GM12878 (cell line): ENCODE results near the gene TMEM106A. TPM values are rescaled to one million over a fixed set of nuclear protein-coding genes. Genes with fewer than 3 reads are reported as not detected.
"Not testable (repeated sequence)": the region's sequence is repeated elsewhere in the genome, so short reads cannot be mapped to it uniquely, and the experiment has no call there.

ENCODE experiments used
- ATAC-seq: fragments of 200-7000 bp; cut with Tn5 transposase; 3 replicates; pipeline ENCODE4 v1.9.1; 2020; ENCODE audit warnings: mild to moderate bottlenecking, moderate library complexity
- BruUV-seq: library from RNA; stranded (reverse); fragments of 400-500 nt; replicated peaks from 2 replicates; lab custom pipeline; 2021; lab: Mats Ljungman, UMichigan
- CTCF ChIA-PET: fragments of 300-600 bp; sonication (Branson Sonifier 250); formaldehyde crosslinking; extraction: SDS; loops from one replicate; lab custom pipeline; 2021; ENCODE audit warnings: inconsistent platforms; lab: Yijun Ruan, JAX
- POLR2A ChIA-PET: fragments of 350-600 bp; formaldehyde crosslinking; extraction: SDS; loops from one replicate; lab custom pipeline; 2021; ENCODE audit warnings: inconsistent platforms; lab: Charles Lee
- RAD21 ChIA-PET: fragments of 300-600 bp; sonication (Branson Sonifier 250); formaldehyde crosslinking; loops from one replicate; lab custom pipeline; 2023; ENCODE audit warnings: antibody characterized with exemption; ENCODE audit not compliant: unreplicated experiment; lab: Charles Lee
- SMC1A ChIA-PET: fragments of 300-600 bp; sonication (Branson Sonifier 250); formaldehyde crosslinking; loops from one replicate; lab custom pipeline; 2023; ENCODE audit not compliant: unreplicated experiment, uncharacterized antibody; lab: Charles Lee
- DNase-seq: peaks from one replicate; pipeline ENCODE4 v3.0.0-alpha.2; 2011; ENCODE audit warnings: low read depth, low spot score
- FAIRE-seq: peaks from 3 replicates; lab custom pipeline; 2011; peaks lifted over from hg19 to GRCh38; lab: Jason Lieb, UNC
- H2AFZ ChIP-seq: 2 replicates; pipeline ENCODE4 v1.6.0; 2011; ENCODE audit warnings: low read depth, low read length, control low read depth; ENCODE audit not compliant: control insufficient read depth
- H3K27ac ChIP-seq: 2 replicates; pipeline ENCODE4 v1.5.1; 2011; ENCODE audit warnings: control low read depth; ENCODE audit not compliant: control insufficient read depth, insufficient read depth
- H3K27me3 ChIP-seq, 2 experiments: replicated peaks in 1 of 2; 2 replicates each; pipeline versions ENCODE4 v1.6.0 to v1.6.1; 2011; ENCODE audit warnings: low read length in 1 of 2; ENCODE audit not compliant: control insufficient read depth in 2 of 2, insufficient read depth in 2 of 2
- H3K36me3 ChIP-seq, 2 experiments: 2 replicates each; pipeline ENCODE4 v1.5.1; 2011; ENCODE audit warnings: low read length in 1 of 2; ENCODE audit not compliant: control insufficient read depth in 2 of 2, insufficient read depth in 2 of 2
- H3K4me1 ChIP-seq: 2 replicates; pipeline ENCODE4 v1.6.1; 2011; ENCODE audit warnings: mild to moderate bottlenecking, low read length, moderate library complexity, mixed read lengths; ENCODE audit not compliant: control insufficient read depth, insufficient read depth
- H3K4me2 ChIP-seq: 2 replicates; pipeline ENCODE4 v1.6.0; 2011; ENCODE audit warnings: control low read depth; ENCODE audit not compliant: control insufficient read depth, insufficient read depth
- H3K4me3 ChIP-seq: fragments of 200-600 bp; sonication (generic); 2 replicates; pipeline ENCODE4 v1.5.1; 2016
- H3K79me2 ChIP-seq: 2 replicates; pipeline ENCODE4 v1.6.0; 2011; ENCODE audit warnings: low read length; ENCODE audit not compliant: control insufficient read depth, insufficient read depth
- H3K9ac ChIP-seq: 2 replicates; pipeline ENCODE4 v1.8.0; 2011; ENCODE audit warnings: low read length, control low read depth, mixed read lengths; ENCODE audit not compliant: control insufficient read depth, insufficient read depth
- H3K9me3 ChIP-seq: replicated peaks from 3 replicates; pipeline ENCODE4 v1.5.1; 2011; ENCODE audit warnings: mild to moderate bottlenecking, low read length; ENCODE audit not compliant: control insufficient read depth, insufficient read depth
- H4K20me1 ChIP-seq: 2 replicates; pipeline ENCODE4 v1.6.0; 2011; ENCODE audit not compliant: control insufficient read depth, insufficient read depth
- BCL11A ChIP-seq: IDR thresholded peaks from 2 replicates; pipeline ENCODE4 v1.6.1; 2011; ENCODE audit warnings: low read depth, low read length
- EGR1 ChIP-seq, 2 experiments: IDR thresholded peaks; 1 replicate in 1 of 2; 2 replicates in 1 of 2; pipeline ENCODE4 v1.6.1; 2011 to 2012; ENCODE audit warnings: low read depth in 2 of 2, low read length in 2 of 2, borderline replicate concordance in 1 of 2, mild to moderate bottlenecking in 1 of 2, moderate library complexity in 1 of 2
- JUNB ChIP-seq: IDR thresholded peaks from 2 replicates; pipeline ENCODE4 v1.6.1; 2016; ENCODE audit warnings: antibody characterized with exemption, mild to moderate bottlenecking
- KAT2A ChIP-seq: conservative IDR thresholded peaks from 2 replicates; pipeline ENCODE4 v1.6.1; 2011; ENCODE audit warnings: low read depth, low read length; ENCODE audit not compliant: control insufficient read depth
- NFYA ChIP-seq: IDR thresholded peaks from 2 replicates; pipeline ENCODE4 v1.6.1; 2011; ENCODE audit warnings: low read depth, mild to moderate bottlenecking, low read length, improper control_type of control experiment, borderline replicate concordance
- RBBP5 ChIP-seq: fragments of 200-600 bp; sonication (generic); conservative IDR thresholded peaks from 2 replicates; pipeline ENCODE4 v1.6.1; 2016
- SIN3A ChIP-seq: IDR thresholded peaks from 2 replicates; pipeline ENCODE4 v1.6.1; 2012; ENCODE audit warnings: low read depth, low read length, improper control_type of control experiment
- SMAD5 ChIP-seq: IDR thresholded peaks from 2 replicates; pipeline ENCODE4 v1.6.1; 2016; ENCODE audit warnings: antibody characterized with exemption, low read depth
- SRF ChIP-seq, 2 experiments: IDR thresholded peaks; 2 replicates each; pipeline ENCODE4 v1.6.1; 2011; ENCODE audit warnings: low read depth in 2 of 2, low read length in 2 of 2, mild to moderate bottlenecking in 1 of 2, moderate library complexity in 1 of 2
- YY1 ChIP-seq: IDR thresholded peaks from 2 replicates; pipeline ENCODE4 v1.6.1; 2011; ENCODE audit warnings: low read depth, mild to moderate bottlenecking, low read length
- ZNF207 ChIP-seq: fragments of 450-650 bp; IDR thresholded peaks from 2 replicates; pipeline ENCODE4 v1.6.1; 2014; ENCODE audit warnings: antibody characterized with exemption, mild to moderate bottlenecking, borderline replicate concordance
- WGBS: methylation state at CpG from one replicate; pipeline ENCODE4 v1.1.6; 2016; ENCODE audit warnings: low lambda C conversion rate; ENCODE audit not compliant: insufficient replicate concordance, insufficient coverage; ENCODE audit errors: missing lambda C conversion rate; 5-methylcytosine and 5-hydroxymethylcytosine counted together
- in situ Hi-C: fragments of 300-500 bp; cut with MboI; formaldehyde crosslinking; loops from 9 replicates; pipeline ENCODE4 v1.14.3; 2018; ENCODE audit warnings: mixed read lengths
- intact Hi-C: fragments of 100-400 bp; cut with micrococcal nuclease; formaldehyde crosslinking; loops from one replicate; pipeline ENCODE4 v1.14.2; 2022; ENCODE audit not compliant: unreplicated experiment
- polyA plus RNA-seq, 11 experiments: library from polyadenylated mRNA; depleted of rRNA in 4 of 11; unstranded in 6 of 11; stranded (reverse) in 5 of 11; fragments of >200 nt; fragmentation: Nextera tagmentation in 4 of 11; fragmentation: Illumina TruSeq in 1 of 11; extraction: Ambion mirVana in 4 of 11; extraction: Trizol in 1 of 11; gene quantifications; 1 replicate in 1 of 11; 2 replicates in 10 of 11; pipeline versions ENCODE4 v1.2.1 to v1.2.3, GENCODE V29; 2011 to 2016; ENCODE audit warnings: inconsistent platforms in 2 of 11, missing spikeins in 2 of 11, low read depth in 1 of 11
- total RNA-seq, 4 experiments: library from RNA; depleted of rRNA in 3 of 4; stranded (reverse); fragments of >200 nt in 3 of 4; fragmentation: Illumina TruSeq in 1 of 4; extraction: Trizol in 1 of 4; gene quantifications; 2 replicates each; pipeline versions ENCODE4 v1.2.1 to v1.2.3, GENCODE V29; 2013 to 2021

TMEM106A gene
- total and polyA plus RNA-seq, 10 of the 15 experiments (the other 5 are each of a cell fraction or from before 2014, with no cell fraction given): 2.3 to 18.7 (median 9.3) TPM

DNA sequence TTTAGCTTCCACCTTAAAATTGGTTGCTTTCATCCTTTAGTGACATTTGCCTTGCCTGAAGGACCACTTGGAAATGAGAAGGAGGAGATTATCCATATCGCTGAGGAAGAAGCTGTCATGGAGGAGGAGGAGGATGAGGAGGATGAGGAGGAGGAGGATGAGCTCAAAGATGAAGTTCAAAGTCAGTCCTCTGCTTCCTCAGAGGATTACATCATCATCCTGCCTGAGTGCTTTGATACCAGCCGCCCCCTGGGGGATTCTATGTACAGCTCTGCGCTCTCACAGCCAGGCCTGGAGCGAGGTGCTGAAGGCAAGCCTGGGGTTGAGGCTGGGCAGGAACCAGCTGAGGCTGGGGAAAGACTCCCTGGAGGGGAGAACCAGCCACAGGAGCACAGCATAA is 11.5 kb upstream of the TMEM106A start:
- Histone ChIP-seq H3K9me3 (no peaks in the 10 kb centered on the region), H3K4me1 (no peaks in the 10 kb centered on the region), H3K4me3 (no peak overlapping the region), H3K4me2 (no peak overlapping the region), H3K27me3 (no peaks in the 10 kb centered on the region), H3K27ac (no peak overlapping the region), H3K79me2 (no peaks in the 10 kb centered on the region), H3K9ac (no peak overlapping the region), H4K20me1 (no peaks in the 10 kb centered on the region), H3K36me3 (peaks cover 5 to 19% of the 10 kb centered on the region in 2 experiments), H2AFZ (no peak overlapping the region)
- intact Hi-C loops (no loop called here), in situ Hi-C loops (loop anchor here (10.0 to 25.0 kb wide), 8 partner anchors 45 to 1662 kb away; partner anchors contain the start of genes DNAJC7, EIF1, HDAC5 and MEOX1)
- ATAC-seq (no peak), FAIRE-seq (no peak), DNase-seq (no peak)
- POLR2A ChIA-PET: interaction anchor here (0.8 to 1.3 kb wide), 2 partner anchors 11 to 24 kb away, joined by 3 read pairs; no protein-coding TSS in a partner anchor
- no TSS peak for BruUV-seq
- RAD21 ChIA-PET: no interaction called here
- CTCF ChIA-PET: interaction anchor here (0.7 to 1.8 kb wide), 3 partner anchors 10 to 1193 kb away, joined by 3 to 5 read pairs (median 5); no protein-coding TSS in a partner anchor
- WGBS: 68% methylated on average over 4 of the region's 4 CpGs
- TF ChIP-seq SIN3A: no peak
- no peak for TF ChIP-seq ZNF207
- TF ChIP-seq SMAD5: no peak
- TF ChIP-seq RBBP5: no peak
- no peak for TF ChIP-seq KAT2A
- TF ChIP-seq SRF (IDR thresholded peaks at IDR 0.05; ENCODE audit: low read depth in 2 of 2, low read length in 2 of 2): no peak
- no peak for TF ChIP-seq BCL11A
- no peak for TF ChIP-seq NFYA
- TF ChIP-seq EGR1 (IDR thresholded peaks at IDR 0.05; ENCODE audit: borderline replicate concordance in 1 of 2, low read depth in 2 of 2, low read length in 2 of 2): no peak
- TF ChIP-seq YY1: no peak
- TF ChIP-seq JUNB: no peak
- SMC1A ChIA-PET: interaction anchor here (1.1 to 4.1 kb wide), 3 partner anchors 12 to 93 kb away, joined by 3 to 20 read pairs (median 4); partner anchors contain the start of gene TMEM106A

DNA sequence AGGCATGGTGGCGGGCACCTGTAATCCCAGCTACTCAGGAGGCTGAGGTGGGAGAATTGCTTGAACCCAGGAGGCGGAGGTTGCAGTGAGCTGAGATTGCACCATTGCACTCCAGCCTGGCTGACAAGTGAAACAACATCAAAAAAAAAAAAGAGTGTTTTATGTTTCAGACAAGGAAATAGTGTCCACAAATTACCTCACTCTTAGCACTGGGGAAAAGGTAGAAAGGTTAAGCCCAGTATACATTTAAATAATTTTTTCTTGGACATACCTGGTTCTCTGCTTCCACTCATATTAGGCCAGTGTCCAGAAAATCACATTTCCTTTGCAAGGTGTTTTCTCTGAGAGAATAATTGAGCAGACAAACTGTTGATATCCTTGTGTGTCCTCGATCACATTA is 8.7 kb upstream of the TMEM106A start:
- DNase-seq, BruUV-seq, H2AFZ ChIP-seq, H3K4me2 ChIP-seq, intact Hi-C loops, H3K9me3 ChIP-seq, ATAC-seq, H4K20me1 ChIP-seq, H3K4me3 ChIP-seq, H3K27ac ChIP-seq, H3K79me2 ChIP-seq, H3K9ac ChIP-seq, FAIRE-seq, H3K4me1 ChIP-seq, CTCF ChIA-PET, RAD21 ChIA-PET, H3K27me3 ChIP-seq: not testable (repeated sequence)
- peaks cover 3 to 11% of the 10 kb centered on the region in 2 experiments for H3K36me3 ChIP-seq
- WGBS: 98% methylated on average over 3 of the region's 3 CpGs
- POLR2A ChIA-PET: interaction anchor here (0.7 kb wide), 1 partner anchor 150 kb away, joined by 5 read pairs; no protein-coding TSS in a partner anchor
- SMC1A ChIA-PET: interaction anchor here (4.1 kb wide), 1 partner anchor 9 kb away, joined by 20 read pairs; the partner anchor contains the start of gene TMEM106A
- in situ Hi-C loops: loop anchor here (10.0 to 25.0 kb wide), 8 partner anchors 48 to 1659 kb away; partner anchors contain the start of genes DNAJC7, EIF1, HDAC5 and MEOX1
